Peyer's patch (tissue), 4 donors: ENCODE results near the gene ATP11C.

ENCODE experiments used
- CTCF ChIP-seq, 6 experiments: fragments of 450-650 bp in 4 of 6; fragments of 200-600 bp in 2 of 6; sonication (generic) in 1 of 6; IDR thresholded peaks; one replicate each; pipeline ENCODE4 v1.5.1; 2017 to 2019; ENCODE audit warnings: antibody characterized with exemption in 6 of 6, mild to moderate bottlenecking in 3 of 6, moderate library complexity in 1 of 6
- POLR2A ChIP-seq, 2 donors: fragments of 450-650 bp; IDR thresholded peaks; one replicate each; pipeline ENCODE4 v1.5.1; 2017; ENCODE audit warnings: antibody characterized with exemption in 2 of 2, mild to moderate bottlenecking in 2 of 2, moderate library complexity in 2 of 2

GRCh38 chrX:139905743-139906142, 27.1 kb downstream of the ATP11C start:
- no peak for TF ChIP-seq CTCF (IDR thresholded peaks at IDR 0.05)
- TF ChIP-seq POLR2A (IDR thresholded peaks at IDR 0.05) = no peak
